ENCODE data around the gene LYPD3.

The LYPD3 gene

DNA sequence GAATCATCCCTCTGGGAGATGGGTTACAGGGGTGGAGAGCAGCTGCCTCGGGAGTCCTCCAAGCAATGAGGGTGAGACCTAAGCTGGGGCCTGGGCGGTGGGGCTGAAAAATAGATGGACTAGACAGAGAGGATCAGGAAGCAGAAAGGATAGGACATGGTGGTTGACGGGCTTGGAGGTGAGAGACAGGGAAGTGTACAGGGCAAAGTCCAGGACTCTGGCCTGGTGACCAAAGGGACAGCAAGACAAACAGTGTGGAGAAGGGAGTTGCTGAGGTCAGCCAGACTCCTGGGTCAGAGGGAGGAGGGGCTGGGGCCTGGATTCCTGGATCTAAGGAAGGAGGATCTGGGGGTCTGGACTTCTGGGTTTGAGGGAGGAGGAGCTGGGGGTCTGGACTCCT, 33.6 kb upstream of the LYPD3 start:
- Histone ChIP-seq H3K4me3 (ENCODE audit: low read length) (no peak overlapping the region), H2AFZ (ENCODE audit: low read depth, low read length) (no peak overlapping the region), H3K27me3 (ENCODE audit: insufficient read depth, low read length) (no peaks in the 10 kb centered on the region), H3K36me3 (ENCODE audit: insufficient read depth, low read length) (peaks cover 5% of the 10 kb centered on the region), H3K9me3 (ENCODE audit: low read length) (no peaks in the 10 kb centered on the region), H3K4me1 (ENCODE audit: insufficient read depth, low read length) (peaks cover 4% of the 10 kb centered on the region)

- no peak overlapping the region for H2AFZ ChIP-seq (ENCODE audit: low read depth, low read length)
- no peaks in the 10 kb centered on the region for H3K27me3 ChIP-seq (ENCODE audit: insufficient read depth, low read length)
- no peak overlapping the region for H3K4me3 ChIP-seq (ENCODE audit: low read length)
- no peaks in the 10 kb centered on the region for H3K9me3 ChIP-seq (ENCODE audit: low read length)
- H3K36me3 ChIP-seq (ENCODE audit: insufficient read depth, low read length), result peaks cover 5% of the 10 kb centered on the region
- H3K4me1 ChIP-seq (ENCODE audit: insufficient read depth, low read length), result peaks cover 2% of the 10 kb centered on the region
Measured at GRCh38 chr19:43498233-43498842, 32.9 kb upstream of the LYPD3 start.

DNA sequence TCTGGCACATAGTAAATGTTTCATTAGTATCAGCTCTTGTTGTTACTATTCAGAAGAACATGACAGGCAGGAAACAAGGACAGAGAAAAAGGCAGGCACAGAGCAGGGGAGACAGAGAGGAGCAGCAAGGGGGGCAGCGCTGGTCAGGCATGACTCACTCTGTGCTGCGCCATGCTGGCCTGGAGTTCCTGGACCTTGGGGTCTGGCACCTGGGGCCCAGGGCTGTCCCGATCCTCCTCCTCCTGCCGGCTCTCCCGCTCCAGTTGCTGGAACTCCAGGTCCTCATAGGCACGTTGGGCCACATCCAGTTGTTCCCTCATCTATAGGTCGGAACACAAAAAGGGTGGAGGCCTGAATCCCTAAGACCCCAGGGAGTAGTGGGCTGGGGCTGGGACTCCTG, 31.6 kb upstream of the LYPD3 start:
- Histone ChIP-seq H3K4me3 (ENCODE audit: low read length) (no peak overlapping the region), H2AFZ (ENCODE audit: low read depth, low read length) (no peak overlapping the region), H3K4me1 (ENCODE audit: insufficient read depth, low read length) (no peaks in the 10 kb centered on the region), H3K9me3 (ENCODE audit: low read length) (no peaks in the 10 kb centered on the region), H3K27me3 (ENCODE audit: insufficient read depth, low read length) (no peaks in the 10 kb centered on the region), H3K36me3 (ENCODE audit: insufficient read depth, low read length) (peaks cover 5% of the 10 kb centered on the region)

DNA sequence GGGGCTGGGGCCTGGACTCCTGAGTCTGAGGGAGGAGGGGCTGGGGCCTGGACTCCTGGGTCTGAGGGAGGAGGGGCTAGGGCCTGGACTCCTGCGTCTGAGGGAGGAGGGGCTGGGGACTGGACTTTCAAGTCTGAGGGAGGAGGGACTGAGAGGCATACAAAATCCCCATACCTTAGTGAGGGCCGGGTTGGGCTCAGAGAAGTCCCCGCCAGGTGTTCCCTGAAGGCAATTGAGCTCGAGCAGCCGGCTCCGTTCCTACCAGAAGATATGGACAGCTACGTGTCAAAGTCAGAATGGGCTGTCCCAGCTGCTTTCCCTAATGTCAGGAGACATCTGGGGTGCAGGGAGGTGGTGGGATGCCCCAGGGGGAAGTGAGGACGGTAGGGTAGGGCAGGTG, 29.7 kb upstream of the LYPD3 start:
- Histone ChIP-seq H3K27me3 (ENCODE audit: insufficient read depth, low read length) (no peaks in the 10 kb centered on the region), H3K9me3 (ENCODE audit: low read length) (no peaks in the 10 kb centered on the region), H3K4me1 (ENCODE audit: insufficient read depth, low read length) (no peaks in the 10 kb centered on the region), H3K4me3 (ENCODE audit: low read length) (no peak overlapping the region), H3K36me3 (ENCODE audit: insufficient read depth, low read length) (peaks cover 5% of the 10 kb centered on the region), H2AFZ (ENCODE audit: low read depth, low read length) (no peak overlapping the region)

GRCh38 chr19:43490759-43491158, 25.4 kb upstream of the LYPD3 start:
- H3K9me3 ChIP-seq (ENCODE audit: low read length), result no peaks in the 10 kb centered on the region
- H3K4me3 ChIP-seq (ENCODE audit: low read length), result no peak overlapping the region
- H3K36me3 ChIP-seq (ENCODE audit: insufficient read depth, low read length), result peaks cover 3% of the 10 kb centered on the region
- no peaks in the 10 kb centered on the region for H3K4me1 ChIP-seq (ENCODE audit: insufficient read depth, low read length)
- H2AFZ ChIP-seq (ENCODE audit: low read depth, low read length), result no peak overlapping the region
- no peaks in the 10 kb centered on the region for H3K27me3 ChIP-seq (ENCODE audit: insufficient read depth, low read length)

DNA sequence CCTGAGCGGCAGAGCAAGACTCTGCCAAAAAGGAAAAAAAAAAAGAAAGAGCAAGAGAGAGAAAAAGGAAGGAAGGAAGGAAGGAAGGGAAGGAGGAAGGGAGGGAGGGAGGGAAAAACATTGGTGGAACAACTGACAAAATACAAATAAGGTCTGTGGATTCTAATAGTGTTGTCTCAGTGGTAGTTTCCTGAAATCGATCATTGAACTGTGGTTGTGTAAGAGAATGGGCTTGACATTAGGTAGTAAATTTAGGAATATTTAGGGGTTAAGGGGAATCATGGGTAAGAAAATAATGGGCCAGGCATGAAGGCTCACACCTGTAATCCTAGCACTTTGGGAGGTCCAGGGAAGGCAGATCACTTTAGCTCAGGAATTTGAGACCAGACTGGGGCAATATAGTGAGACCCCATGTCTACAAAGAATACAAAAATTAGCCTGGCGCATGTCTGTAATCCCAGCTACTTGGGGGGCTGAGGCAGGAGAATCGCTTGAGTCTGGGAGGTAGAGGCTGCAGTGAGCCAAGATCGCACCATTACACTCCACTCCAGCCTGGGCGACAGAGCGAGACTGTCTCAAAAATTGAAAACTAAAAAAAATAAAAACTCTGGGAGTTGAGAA, 24.7 kb upstream of the LYPD3 start:
- H3K27me3 ChIP-seq (ENCODE audit: insufficient read depth, low read length), result no peaks in the 10 kb centered on the region
- H3K36me3 ChIP-seq (ENCODE audit: insufficient read depth, low read length), result peaks cover under 1% of the 10 kb centered on the region
- H3K9me3 ChIP-seq (ENCODE audit: low read length), result no peaks in the 10 kb centered on the region
- no peak overlapping the region for H3K4me3 ChIP-seq (ENCODE audit: low read length)
- H3K4me1 ChIP-seq (ENCODE audit: insufficient read depth, low read length), result no peaks in the 10 kb centered on the region
- H2AFZ ChIP-seq (ENCODE audit: low read depth, low read length), result no peak overlapping the region

GRCh38 chr19:43489310-43489709, 23.9 kb upstream of the LYPD3 start:
- Histone ChIP-seq H3K4me3 (ENCODE audit: low read length) (no peak overlapping the region), H3K4me1 (ENCODE audit: insufficient read depth, low read length) (no peaks in the 10 kb centered on the region), H3K27me3 (ENCODE audit: insufficient read depth, low read length) (no peaks in the 10 kb centered on the region), H3K36me3 (ENCODE audit: insufficient read depth, low read length) (no peaks in the 10 kb centered on the region), H3K9me3 (ENCODE audit: low read length) (no peaks in the 10 kb centered on the region), H2AFZ (ENCODE audit: low read depth, low read length) (no peak overlapping the region)

DNA sequence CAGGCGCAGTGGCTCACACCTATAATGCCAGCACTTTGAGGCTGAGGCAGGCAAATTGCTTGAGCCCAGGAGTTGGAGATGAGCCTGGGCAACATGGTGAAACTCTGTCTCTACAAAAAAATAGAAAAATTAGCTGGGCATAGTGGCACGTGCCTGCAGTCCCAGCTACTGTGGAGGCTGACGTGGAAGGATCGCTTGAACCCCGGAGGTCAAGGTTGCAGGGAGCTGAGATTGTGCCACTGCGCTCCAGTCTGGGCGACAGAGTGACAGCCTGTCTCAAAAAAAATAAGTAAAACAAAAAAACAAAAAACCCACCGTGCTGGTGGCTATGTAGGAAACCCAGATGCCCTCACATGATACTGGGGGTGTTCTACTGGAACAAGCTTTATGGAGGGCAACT, 22.8 kb upstream of the LYPD3 start:
- Histone ChIP-seq H3K27me3 (ENCODE audit: insufficient read depth, low read length) (no peaks in the 10 kb centered on the region), H3K4me3 (ENCODE audit: low read length) (no peak overlapping the region), H2AFZ (ENCODE audit: low read depth, low read length) (no peak overlapping the region), H3K9me3 (ENCODE audit: low read length) (no peaks in the 10 kb centered on the region), H3K36me3 (ENCODE audit: insufficient read depth, low read length) (no peaks in the 10 kb centered on the region), H3K4me1 (ENCODE audit: insufficient read depth, low read length) (no peaks in the 10 kb centered on the region)

DNA sequence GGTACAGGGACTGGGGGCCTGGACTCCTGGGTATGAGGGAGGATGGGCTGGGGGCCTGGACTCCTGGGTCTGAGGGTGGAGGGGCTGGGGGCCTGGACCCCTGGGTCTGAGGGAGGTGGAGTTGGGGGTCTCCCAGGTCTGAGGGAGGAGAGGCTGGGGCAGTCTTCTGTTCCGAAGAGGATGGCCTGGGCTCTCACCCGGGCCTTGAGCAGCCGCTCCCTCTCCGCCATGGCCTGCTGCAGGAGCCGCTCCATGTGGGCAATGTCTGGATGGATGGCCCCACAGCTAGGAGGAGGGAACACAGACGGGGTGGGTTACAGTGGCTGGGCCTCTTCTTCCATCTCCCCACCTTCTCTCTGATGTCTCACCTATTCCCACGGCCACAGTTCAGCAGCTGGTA, 21.0 kb upstream of the LYPD3 start:
- H3K36me3 ChIP-seq (ENCODE audit: insufficient read depth, low read length), result no peaks in the 10 kb centered on the region
- no peaks in the 10 kb centered on the region for H3K9me3 ChIP-seq (ENCODE audit: low read length)
- H2AFZ ChIP-seq (ENCODE audit: low read depth, low read length), result no peak overlapping the region
- H3K27me3 ChIP-seq (ENCODE audit: insufficient read depth, low read length), result no peaks in the 10 kb centered on the region
- no peak overlapping the region for H3K4me3 ChIP-seq (ENCODE audit: low read length)
- no peaks in the 10 kb centered on the region for H3K4me1 ChIP-seq (ENCODE audit: insufficient read depth, low read length)

DNA sequence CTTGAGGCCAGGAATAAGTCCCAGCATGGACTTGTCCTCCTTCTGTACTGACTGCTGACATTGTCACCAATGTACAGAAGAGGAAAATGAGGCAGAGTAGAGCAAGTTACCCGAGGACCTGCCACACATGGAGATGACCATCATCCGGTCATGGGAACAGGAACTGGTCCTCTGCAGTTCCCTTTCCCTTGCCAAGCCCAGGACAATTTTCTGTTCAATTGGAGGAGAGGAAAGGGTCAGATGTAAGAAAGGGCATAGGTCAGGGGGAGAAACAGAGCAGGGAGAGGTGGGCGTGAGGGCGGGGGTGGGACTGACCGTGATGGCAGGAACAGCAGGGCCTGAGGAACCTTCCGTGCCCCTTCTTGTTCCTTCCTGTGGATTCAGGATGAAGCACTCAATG, 20.5 kb upstream of the LYPD3 start:
- Histone ChIP-seq H2AFZ (ENCODE audit: low read depth, low read length) (no peak overlapping the region), H3K4me1 (ENCODE audit: insufficient read depth, low read length) (no peaks in the 10 kb centered on the region), H3K9me3 (ENCODE audit: low read length) (no peaks in the 10 kb centered on the region), H3K27me3 (ENCODE audit: insufficient read depth, low read length) (no peaks in the 10 kb centered on the region), H3K36me3 (ENCODE audit: insufficient read depth, low read length) (no peaks in the 10 kb centered on the region), H3K4me3 (ENCODE audit: low read length) (no peak overlapping the region)

DNA sequence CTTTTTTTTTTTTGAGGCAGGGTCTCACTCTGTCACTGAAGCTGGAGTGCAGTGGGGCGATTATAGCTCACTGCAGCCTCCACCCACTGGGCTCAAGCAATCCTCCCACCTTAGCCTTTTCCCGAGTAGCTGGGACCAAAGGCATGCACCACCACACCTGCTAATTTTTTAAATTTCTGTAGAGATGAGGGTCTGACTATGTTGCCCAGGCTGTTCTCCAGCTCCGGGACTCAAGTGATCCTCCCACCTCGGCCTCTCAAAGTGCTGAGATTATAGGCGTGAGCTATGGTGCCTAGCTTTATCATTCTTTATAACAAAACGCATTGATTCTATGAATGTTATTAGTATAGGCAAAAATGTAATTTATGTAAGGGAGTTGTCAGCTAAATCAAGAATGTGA, 17.9 kb upstream of the LYPD3 start:
- Histone ChIP-seq H3K4me1 (ENCODE audit: insufficient read depth, low read length) (no peaks in the 10 kb centered on the region), H3K27me3 (ENCODE audit: insufficient read depth, low read length) (no peaks in the 10 kb centered on the region), H3K36me3 (ENCODE audit: insufficient read depth, low read length) (no peaks in the 10 kb centered on the region), H2AFZ (ENCODE audit: low read depth, low read length) (no peak overlapping the region), H3K4me3 (ENCODE audit: low read length) (no peak overlapping the region), H3K9me3 (ENCODE audit: low read length) (no peaks in the 10 kb centered on the region)

GRCh38 chr19:43482193-43482592, 16.8 kb upstream of the LYPD3 start:
- Histone ChIP-seq H3K36me3 (ENCODE audit: insufficient read depth, low read length) (no peaks in the 10 kb centered on the region), H3K9me3 (ENCODE audit: low read length) (no peaks in the 10 kb centered on the region), H3K4me3 (ENCODE audit: low read length) (no peak overlapping the region), H3K4me1 (ENCODE audit: insufficient read depth, low read length) (no peaks in the 10 kb centered on the region), H3K27me3 (ENCODE audit: insufficient read depth, low read length) (no peaks in the 10 kb centered on the region), H2AFZ (ENCODE audit: low read depth, low read length) (no peak overlapping the region)

- Histone ChIP-seq H3K9me3 (ENCODE audit: low read length) (no peaks in the 10 kb centered on the region), H3K27me3 (ENCODE audit: insufficient read depth, low read length) (no peaks in the 10 kb centered on the region), H3K4me1 (ENCODE audit: insufficient read depth, low read length) (no peaks in the 10 kb centered on the region), H3K4me3 (ENCODE audit: low read length) (no peak overlapping the region), H2AFZ (ENCODE audit: low read depth, low read length) (no peak overlapping the region), H3K36me3 (ENCODE audit: insufficient read depth, low read length) (no peaks in the 10 kb centered on the region)
Measured at GRCh38 chr19:43481701-43482100, 16.3 kb upstream of the LYPD3 start.

DNA sequence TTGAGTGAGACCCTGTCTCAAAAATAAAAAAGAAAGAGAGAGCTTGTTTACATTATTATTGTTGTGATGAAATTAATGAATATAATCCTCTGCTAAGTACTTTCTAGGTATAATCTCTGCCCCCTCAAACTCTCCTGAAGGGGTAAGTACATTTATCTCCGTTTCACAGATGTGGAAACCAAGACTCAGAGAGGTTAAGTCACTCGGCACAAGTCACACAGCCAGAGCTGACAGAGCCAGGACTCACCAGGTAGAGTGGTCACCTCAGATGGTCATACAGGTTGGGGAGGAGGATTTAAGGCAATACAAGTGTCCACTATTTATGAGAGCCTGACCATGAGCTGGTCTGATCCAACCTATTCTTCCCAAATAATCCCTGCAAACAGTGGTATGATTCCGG, 15.2 kb upstream of the LYPD3 start:
- Histone ChIP-seq H3K9me3 (ENCODE audit: low read length) (no peaks in the 10 kb centered on the region), H3K4me3 (ENCODE audit: low read length) (no peak overlapping the region), H3K27me3 (ENCODE audit: insufficient read depth, low read length) (no peaks in the 10 kb centered on the region), H3K36me3 (ENCODE audit: insufficient read depth, low read length) (no peaks in the 10 kb centered on the region), H2AFZ (ENCODE audit: low read depth, low read length) (no peak overlapping the region), H3K4me1 (ENCODE audit: insufficient read depth, low read length) (no peaks in the 10 kb centered on the region)
